BE2C (cell line): ENCODE measurements around the gene HSPA1A.
"Not testable (repeated sequence)": the region's sequence is repeated elsewhere in the genome, so short reads cannot be mapped to it uniquely, and the experiment has no call there.

Source experiments
- DNase-seq: peaks from one replicate; pipeline ENCODE4 v3.0.0-alpha.2; 2020
- H3K27me3 ChIP-seq: fragments of 250-450 bp; sonication (Bioruptor Pico); 2 replicates; pipeline ENCODE4 v1.5.1; 2020; ENCODE audit warnings: mild to moderate bottlenecking
- H3K36me3 ChIP-seq: fragments of 250-450 bp; sonication (Bioruptor Pico); 2 replicates; pipeline ENCODE4 v1.5.1; 2020; ENCODE audit warnings: mild to moderate bottlenecking
- H3K4me1 ChIP-seq: fragments of 250-450 bp; sonication (Bioruptor Pico); 2 replicates; pipeline ENCODE4 v1.5.1; 2020
- H3K4me3 ChIP-seq: 2 replicates; pipeline ENCODE4 v1.5.1; 2011; ENCODE audit warnings: low read depth, low read length
- H3K9me3 ChIP-seq: fragments of 250-450 bp; sonication (Bioruptor Pico); 2 replicates; pipeline ENCODE4 v1.5.1; 2020
- CTCF ChIP-seq: IDR thresholded peaks from 2 replicates; pipeline ENCODE4 v1.5.1; 2012; ENCODE audit warnings: mild to moderate bottlenecking, low read depth, low read length

The HSPA1A gene

GRCh38 chr6:31806470-31807272, 8.7 kb upstream of the HSPA1A start, which contains the start of gene LSM2:
Gene LSM2, minus strand, starts transcription at chr6:31806966. Its CDS starts 209 bp downstream, at chr6:31806757.
- peak; percentile 99 for DNase-seq
- Histone ChIP-seq H3K4me1 (no peaks in the 10 kb centered on the region), H3K4me3 (peak within 1 kb of the TSS; percentile 86), H3K27me3 (no peaks in the 10 kb centered on the region), H3K36me3 (peaks cover 3% of the 10 kb centered on the region; the same call in 1 of the 2 replicates), H3K9me3 (no peaks in the 10 kb centered on the region)
- TF ChIP-seq CTCF, result peak; percentile 12; the same call in 1 of the 2 replicates

GRCh38 chr6:31808599-31808998, 6.7 kb upstream of the HSPA1A start:
- H3K4me3 ChIP-seq, H3K27me3 ChIP-seq, DNase-seq, H3K36me3 ChIP-seq, H3K4me1 ChIP-seq, H3K9me3 ChIP-seq: not testable (repeated sequence)

- Histone ChIP-seq H3K4me1 (0 out of 2 replicates have a peak, but pooled peaks cover 4% of the 10 kb centered on the region), H3K27me3 (no peaks in the 10 kb centered on the region), H3K4me3 (no peak overlapping the region), H3K36me3 (no peaks in the 10 kb centered on the region), H3K9me3 (no peaks in the 10 kb centered on the region)
- no peak for DNase-seq
- no peak for TF ChIP-seq CTCF
Observed at GRCh38 chr6:31811645-31812044, 3.7 kb upstream of the HSPA1A start.

- Histone ChIP-seq H3K4me1 (0 out of 2 replicates have a peak, but pooled peaks cover 4% of the 10 kb centered on the region), H3K4me3 (no peak overlapping the region), H3K36me3 (no peaks in the 10 kb centered on the region), H3K9me3 (no peaks in the 10 kb centered on the region; the same call in 1 of the 2 replicates), H3K27me3 (no peaks in the 10 kb centered on the region)
- DNase-seq, result no peak
- TF ChIP-seq CTCF, result no peak
Observed at GRCh38 chr6:31813465-31813849, 1.9 kb upstream of the HSPA1A start.

GRCh38 chr6:31814677-31815024, 692 bp upstream of the HSPA1A start:
- H3K4me1 ChIP-seq, result 0 out of 2 replicates have a peak, but pooled peaks cover 4% of the 10 kb centered on the region
- no peaks in the 10 kb centered on the region; the same call in 1 of the 2 replicates for H3K9me3 ChIP-seq
- peak; percentile 92 for DNase-seq
- no peaks in the 10 kb centered on the region for H3K27me3 ChIP-seq
- no peak for TF ChIP-seq CTCF
- no peaks in the 10 kb centered on the region for H3K36me3 ChIP-seq
- H3K4me3 ChIP-seq, result peak overlapping the region; percentile 76

GRCh38 chr6:31817133-31817928, 2.0 kb downstream of the HSPA1A start:
- not testable (repeated sequence) for H3K27me3 ChIP-seq, H3K36me3 ChIP-seq, DNase-seq, H3K4me1 ChIP-seq, H3K9me3 ChIP-seq
- H3K4me3 ChIP-seq, result peak overlapping the region; percentile 34

- not testable (repeated sequence) for H3K9me3 ChIP-seq, DNase-seq, H3K27me3 ChIP-seq, H3K4me1 ChIP-seq, H3K36me3 ChIP-seq
- peak overlapping the region; percentile 34 for H3K4me3 ChIP-seq
Observed at GRCh38 chr6:31817929-31818511, 2.7 kb downstream of the HSPA1A start.
